Heart left ventricle (tissue), 16 donors: ENCODE results near the gene TWF2. TPM values are rescaled to one million over a fixed set of nuclear protein-coding genes. Genes with fewer than 3 reads are reported as not detected.

Experiments
- ATAC-seq, 4 donors: fragments of 200-7000 bp; cut with Tn5 transposase; one replicate each; pipeline ENCODE4 v1.9.1; 2020 to 2022; ENCODE audit warnings: moderate library complexity in 4 of 4, mild to moderate bottlenecking in 3 of 4, moderate number of reproducible peaks in 1 of 4
- DNase-seq, 5 donors: peaks; one replicate each; pipeline ENCODE4 v3.0.0-alpha.2; 2020
- H3K27ac ChIP-seq, 12 donors: fragments of 200-600 bp; sonication (generic) in 4 of 12; one replicate each; pipeline versions ENCODE4 v1.5.0 to v1.8.0; 2016 to 2022; ENCODE audit warnings: mild to moderate bottlenecking in 2 of 12
- H3K27me3 ChIP-seq, 9 donors: fragments of 200-600 bp; sonication (generic) in 2 of 9; one replicate each; pipeline versions ENCODE4 v1.5.1 to v1.8.0; 2016 to 2022; ENCODE audit warnings: mild to moderate bottlenecking in 3 of 9
- H3K36me3 ChIP-seq, 9 donors: fragments of 200-600 bp; sonication (generic) in 2 of 9; one replicate each; pipeline versions ENCODE4 v1.5.0 to v1.8.0; 2018 to 2022; ENCODE audit warnings: mild to moderate bottlenecking in 2 of 9
- H3K4me1 ChIP-seq, 12 donors: fragments of 200-600 bp; sonication (generic) in 4 of 12; one replicate each; pipeline versions ENCODE4 v1.5.0 to v1.8.0; 2016 to 2022; ENCODE audit warnings: mild to moderate bottlenecking in 3 of 12
- H3K4me3 ChIP-seq, 12 donors: fragments of 200-600 bp; sonication (generic) in 4 of 12; one replicate each; pipeline versions ENCODE4 v1.5.0 to v1.8.0; 2017 to 2022; ENCODE audit warnings: mild to moderate bottlenecking in 9 of 12, moderate library complexity in 4 of 12
- H3K9me3 ChIP-seq, 12 donors: fragments of 200-600 bp; sonication (generic) in 4 of 12; one replicate each; pipeline versions ENCODE4 v1.5.0 to v1.8.0; 2016 to 2022; ENCODE audit warnings: mild to moderate bottlenecking in 1 of 12
- CTCF ChIP-seq, 12 donors: fragments of 200-600 bp; sonication (generic) in 4 of 12; IDR thresholded peaks; one replicate each; pipeline versions ENCODE4 v1.5.0 to v1.8.0; 2018 to 2022; ENCODE audit warnings: antibody characterized with exemption in 12 of 12, mild to moderate bottlenecking in 5 of 12
- POLR2A ChIP-seq, 2 donors: fragments of 450-650 bp; IDR thresholded peaks; one replicate each; pipeline ENCODE4 v1.6.1; 2017; ENCODE audit warnings: antibody characterized with exemption in 2 of 2, mild to moderate bottlenecking in 2 of 2, moderate library complexity in 2 of 2
- WGBS, 4 donors: extraction: QIAGEN DNeasy Blood & Tissue Kit in 2 of 4; methylation state at CpG; one replicate each; pipeline versions ENCODE4 v1.1.5 to v1.1.7; 2013 to 2018; 5-methylcytosine and 5-hydroxymethylcytosine counted together
- intact Hi-C, 10 donors: fragments of 100-400 bp; cut with DNase I; formaldehyde crosslinking; loops; one replicate each; pipeline versions ENCODE4 v1.11.1 to v1.14.2; 2022
- polyA plus RNA-seq, 2 donors: library from polyadenylated mRNA; stranded (reverse); fragments of 200-250 nt; gene quantifications; one replicate each; pipeline ENCODE4 v1.2.3, GENCODE V29; 2013
- total RNA-seq, 9 donors: library from RNA; depleted of rRNA in 2 of 9; stranded (reverse); fragments of >200 nt in 2 of 9; fragmentation: NEBNext Ultra II Directional in 3 of 9; extraction: Animal tissue kit (Norgen Biotek cat#: 25700) in 3 of 9; gene quantifications; one replicate each; pipeline versions ENCODE4 v1.1.0 to v1.2.4, GENCODE V29; 2016 to 2023
- donor health status: ischemic (EF 13 %, LVEDD 7.1; RV severe dilation, severe dysfunction).
- donor health status: healthy with polysubstance abuse.
- donor health status: DM: no; HTN: yes; CAD: no.
- donor health status: DM: no; HTN: no; CAD: no.
- donor health status: ischemic (EF 25% LVEDD 6.9; RV normal size, moderate dysfunction).
- donor health status: ischemic (EF 25% LVEDD 5.7; RV mildly dilated, moderate dysfunction).
- donor health status: healthy.
- donor health status: DM: yes; HTN: yes; CAD: no.
- donor health status: ischemic (EF 35%, LVEDD 5.7; RV mildly dilated, moderate dysfunction).
- donor health status: nonischemic (EF 11% LVEDD 7.7; RV severe dilation, severe dysfunction).
- donor health status: DM: yes; HTN: yes; CAD: no.
- donor health status: PGD.
- donor health status: ischemic (EF 29% LVEDD 5.4; RV normal size, mild dysfunction).
- donor health status: nonischemic (EF 23%, LVEDD 6.1; RV moderate dilation, normal function).

Gene TWF2
- total and polyA plus RNA-seq, 11 donors = 45.8 to 133 (median 109) TPM

- intact Hi-C loops = no loop called here
- peak in 3 of 5 donors; percentile 30 to 62 (median 42) for DNase-seq
- H3K9me3 ChIP-seq = no peaks in the 10 kb centered on the region
- H3K36me3 ChIP-seq = peaks cover 0 to 43% (median 31%) of the 10 kb centered on the region in 9 donors
- 76 to 97% (median 89%) methylated on average over 8 to 14 of the region's 14 CpGs for WGBS, 4 donors
- H3K27ac ChIP-seq = peak overlapping the region in 10 of 12 donors; percentile 70 to 98 (median 84)
- no peak for TF ChIP-seq POLR2A (IDR thresholded peaks at IDR 0.05)
- no peak for TF ChIP-seq CTCF (IDR thresholded peaks at IDR 0.05)
- no peaks in the 10 kb centered on the region for H3K27me3 ChIP-seq
- ATAC-seq = peak in 2 of 4 donors; percentile 11 to 13
- H3K4me1 ChIP-seq = peaks cover 0 to 69% (median 9%) of the 10 kb centered on the region in 12 donors
- peak overlapping the region in 9 of 12 donors; percentile 56 to 77 (median 70) for H3K4me3 ChIP-seq
Measured at GRCh38 chr3:52246728-52247408, 7.9 kb upstream of the TWF2 start.

GRCh38 chr3:52246264-52246620 lies 7.3 kb upstream of the TWF2 start:
- ATAC-seq = no peak
- WGBS, 4 donors = 36 to 55% (median 44%) methylated on average over 5 to 8 of the region's 8 CpGs

GRCh38 chr3:52245322-52246263 lies 6.6 kb upstream of the TWF2 start, which contains the start of gene PPM1M:
PPM1M (plus strand) TSS chr3:52245759; CDS start chr3:52245825, 66 bp downstream.
- Histone ChIP-seq H3K27me3 (no peaks in the 10 kb centered on the region), H3K27ac (peak within 1 kb of the TSS; percentile 36 to 98 (median 82)), H3K36me3 (peaks cover 0 to 30% (median 18%) of the 10 kb centered on the region in 9 donors), H3K9me3 (no peaks in the 10 kb centered on the region), H3K4me1 (peaks cover 0 to 77% (median 9%) of the 10 kb centered on the region in 12 donors), H3K4me3 (peak within 1 kb of the TSS; percentile 37 to 77 (median 66))
- WGBS, 4 donors = 1 to 5% (median 2%) methylated on average over 37 to 98 of the region's 98 CpGs
- no peak for TF ChIP-seq CTCF (IDR thresholded peaks at IDR 0.05)
- TF ChIP-seq POLR2A (IDR thresholded peaks at IDR 0.05) = peak in 1 of 2 donors; percentile 37
- intact Hi-C loops = no loop called here
- ATAC-seq (peak in 3 of 4 donors; percentile 41 to 61 (median 59)), DNase-seq (peak in 4 of 5 donors; percentile 59 to 84 (median 69))

More at GRCh38 chr3:52246264-52246620, 7.3 kb upstream of the TWF2 start:
- peaks cover 0 to 37% (median 25%) of the 10 kb centered on the region in 9 donors for H3K36me3 ChIP-seq
- H3K9me3 ChIP-seq = no peaks in the 10 kb centered on the region
- H3K27ac ChIP-seq = peak overlapping the region; percentile 36 to 98 (median 82)
- DNase-seq = no peak
- intact Hi-C loops = no loop called here
- no peaks in the 10 kb centered on the region for H3K27me3 ChIP-seq
- H3K4me1 ChIP-seq = peaks cover 0 to 71% (median 9%) of the 10 kb centered on the region in 12 donors
- TF ChIP-seq POLR2A (IDR thresholded peaks at IDR 0.05) (no peak), CTCF (IDR thresholded peaks at IDR 0.05) (no peak)
- H3K4me3 ChIP-seq = peak overlapping the region; percentile 24 to 77 (median 66)
